ENCODE measurements around the gene SPSB2.

DNA sequence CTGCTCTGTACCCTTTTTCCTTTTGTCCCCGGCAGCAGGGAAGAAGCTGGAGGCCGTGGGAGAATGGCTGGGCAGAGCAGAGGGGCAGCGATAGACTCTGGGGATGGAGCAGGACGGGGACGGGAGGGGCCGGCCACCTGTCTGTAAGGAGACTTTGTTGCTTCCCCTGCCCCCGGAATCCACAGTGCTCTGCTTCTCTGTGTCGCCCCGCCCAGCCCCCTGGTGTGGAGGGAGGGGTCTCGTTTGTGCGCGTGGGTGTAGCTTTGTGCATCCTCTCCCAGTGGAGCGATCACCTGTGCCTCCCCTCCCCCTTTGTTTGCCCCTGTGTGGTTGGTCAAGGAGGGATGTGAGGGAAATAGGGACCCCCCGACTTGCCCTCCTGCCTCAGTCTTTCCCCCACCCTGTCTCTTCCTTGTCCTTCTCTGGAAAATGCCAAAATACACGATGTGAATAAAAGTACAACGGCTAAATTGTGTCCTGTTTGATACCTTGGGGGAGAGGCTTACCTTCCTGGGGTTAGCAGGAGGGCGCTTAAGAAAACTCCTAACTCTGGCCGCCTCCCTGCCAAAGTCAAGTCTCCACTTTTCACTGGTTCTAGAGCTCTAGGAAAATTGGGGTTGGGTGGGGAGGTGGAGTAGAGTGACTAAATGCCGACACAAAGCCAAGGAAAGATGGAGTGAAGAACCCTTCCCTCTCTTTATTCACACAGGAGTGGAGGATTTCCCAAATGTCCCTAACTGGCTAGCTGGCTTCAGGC, 6.8 kb downstream of the SPSB2 start:
- TF ChIP-seq, protein P1, sequence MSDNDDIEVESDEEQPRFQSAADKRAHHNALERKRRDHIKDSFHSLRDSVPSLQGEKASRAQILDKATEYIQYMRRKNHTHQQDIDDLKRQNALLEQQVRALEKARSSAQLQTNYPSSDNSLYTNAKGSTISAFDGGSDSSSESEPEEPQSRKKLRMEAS (IDR thresholded peaks at IDR 0.05; ENCODE audit: low read depth, low read length) = no peak
- TF ChIP-seq POLR2A (IDR thresholded peaks at IDR 0.05; ENCODE audit: extremely low read depth, insufficient read length) = no peak
- TF ChIP-seq, protein P2, sequence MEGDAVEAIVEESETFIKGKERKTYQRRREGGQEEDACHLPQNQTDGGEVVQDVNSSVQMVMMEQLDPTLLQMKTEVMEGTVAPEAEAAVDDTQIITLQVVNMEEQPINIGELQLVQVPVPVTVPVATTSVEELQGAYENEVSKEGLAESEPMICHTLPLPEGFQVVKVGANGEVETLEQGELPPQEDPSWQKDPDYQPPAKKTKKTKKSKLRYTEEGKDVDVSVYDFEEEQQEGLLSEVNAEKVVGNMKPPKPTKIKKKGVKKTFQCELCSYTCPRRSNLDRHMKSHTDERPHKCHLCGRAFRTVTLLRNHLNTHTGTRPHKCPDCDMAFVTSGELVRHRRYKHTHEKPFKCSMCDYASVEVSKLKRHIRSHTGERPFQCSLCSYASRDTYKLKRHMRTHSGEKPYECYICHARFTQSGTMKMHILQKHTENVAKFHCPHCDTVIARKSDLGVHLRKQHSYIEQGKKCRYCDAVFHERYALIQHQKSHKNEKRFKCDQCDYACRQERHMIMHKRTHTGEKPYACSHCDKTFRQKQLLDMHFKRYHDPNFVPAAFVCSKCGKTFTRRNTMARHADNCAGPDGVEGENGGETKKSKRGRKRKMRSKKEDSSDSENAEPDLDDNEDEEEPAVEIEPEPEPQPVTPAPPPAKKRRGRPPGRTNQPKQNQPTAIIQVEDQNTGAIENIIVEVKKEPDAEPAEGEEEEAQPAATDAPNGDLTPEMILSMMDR (IDR thresholded peaks at IDR 0.05; ENCODE audit: low read depth, low read length) = no peak
- TF ChIP-seq MYC (IDR thresholded peaks at IDR 0.05; ENCODE audit: low read depth, low read length) = no peak

All from NB4 (cell line).